Ovary (tissue), 3 donors: Measurements from ENCODE around the gene KIF26A.

Experiments
- CTCF ChIP-seq, 3 donors: fragments of 450-650 bp in 2 of 3; fragments of 200-600 bp in 1 of 3; IDR thresholded peaks; one replicate each; pipeline versions ENCODE4 v1.5.1 to v1.8.0; 2016 to 2022; ENCODE audit warnings: antibody characterized with exemption in 3 of 3, mild to moderate bottlenecking in 1 of 3
- EP300 ChIP-seq: sonication (generic); formaldehyde crosslinking; IDR thresholded peaks from one replicate; pipeline ENCODE4 v1.6.1; 2017; ENCODE audit warnings: antibody characterized with exemption
- POLR2A ChIP-seq: fragments of 450-650 bp; IDR thresholded peaks from one replicate; pipeline ENCODE4 v1.6.1; 2017; ENCODE audit warnings: antibody characterized with exemption, mild to moderate bottlenecking, moderate library complexity
- donor health status: DM: no; HTN: no; CAD: no.

- no peak for TF ChIP-seq CTCF (IDR thresholded peaks at IDR 0.05)
- no peak for TF ChIP-seq POLR2A
- no peak for TF ChIP-seq EP300
Observed at GRCh38 chr14:104116756-104117340, 21.5 kb upstream of the KIF26A start.
